K562 (cell line): ENCODE results near the gene TACC3. TPM values are rescaled to one million over a fixed set of nuclear protein-coding genes. Genes with fewer than 3 reads are reported as not detected.

Experiments
- ARID1B ChIP-seq: fragments of 450-650 bp; IDR thresholded peaks from 2 replicates; pipeline ENCODE4 v1.6.1; 2016; ENCODE audit warnings: antibody characterized with exemption, mild to moderate bottlenecking, inconsistent platforms
- BCL6 ChIP-seq: fragments of 250-450 bp; sonication (Bioruptor Pico); IDR thresholded peaks from 2 replicates; pipeline ENCODE4 v1.4.0; 2020
- DIDO1 ChIP-seq: fragments of 450-650 bp; IDR thresholded peaks from 2 replicates; pipeline ENCODE4 v1.6.1; 2016; ENCODE audit warnings: low read depth, missing biosample characterization, missing genetic modification characterization
- ELF2 ChIP-seq: fragments of 250-450 bp; sonication (Bioruptor Pico); IDR thresholded peaks from 2 replicates; pipeline ENCODE4 v1.5.0; 2021; ENCODE audit warnings: mild to moderate bottlenecking
- FOXK2 ChIP-seq, 2 experiments: fragments of 450-650 bp; IDR thresholded peaks in 1 of 2; conservative IDR thresholded peaks in 1 of 2; 2 replicates each; pipeline ENCODE4 v1.6.1; 2016; ENCODE audit warnings: low read depth in 2 of 2, mild to moderate bottlenecking in 1 of 2
- GABPA ChIP-seq: fragments of 200-800 bp; sonication (Bioruptor generic); conservative IDR thresholded peaks from 2 replicates; pipeline ENCODE4 v1.6.1; 2016; ENCODE audit warnings: low read depth, missing genetic modification characterization, missing compliant biosample characterization
- GTF2E2 ChIP-seq: fragments of 200-800 bp; sonication (Bioruptor generic); IDR thresholded peaks from 2 replicates; pipeline ENCODE4 v1.6.1; 2016; ENCODE audit warnings: missing genetic modification characterization, missing compliant biosample characterization
- HMGN3 ChIP-seq: IDR thresholded peaks from 2 replicates; pipeline ENCODE4 v1.6.1; 2011; ENCODE audit warnings: borderline replicate concordance, low read depth, mild to moderate bottlenecking, mixed read lengths, low read length; ENCODE audit not compliant: insufficient read length; ENCODE audit errors: extremely low read depth
- MECOM ChIP-seq: fragments of 250-450 bp; sonication (Bioruptor Pico); IDR thresholded peaks from 2 replicates; pipeline ENCODE4 v1.8.0; 2022; ENCODE audit warnings: inconsistent platforms
- NFE2 ChIP-seq: IDR thresholded peaks from 2 replicates; pipeline ENCODE4 v1.6.1; 2014; ENCODE audit warnings: antibody characterized with exemption, low read depth
- PHB2 ChIP-seq: fragments of 450-650 bp; IDR thresholded peaks from 2 replicates; pipeline ENCODE4 v1.6.1; 2017; ENCODE audit warnings: low read depth
- POLR3A ChIP-seq: IDR thresholded peaks from 2 replicates; pipeline ENCODE4 v1.6.1; 2011; ENCODE audit warnings: borderline replicate concordance, mild to moderate bottlenecking, moderate library complexity; ENCODE audit not compliant: insufficient read length, insufficient read depth; ENCODE audit errors: extremely low read depth
- PTTG1 ChIP-seq: fragments of 450-650 bp; IDR thresholded peaks from 2 replicates; pipeline ENCODE4 v1.6.1; 2016; ENCODE audit warnings: low read depth, mild to moderate bottlenecking, missing genetic modification characterization, missing compliant biosample characterization
- RBM34 ChIP-seq: fragments of 200-400 bp; formaldehyde crosslinking; IDR thresholded peaks from 2 replicates; pipeline ENCODE4 v1.6.1; 2018; ENCODE audit warnings: low read length, borderline replicate concordance; ENCODE audit not compliant: insufficient read depth
- RBM39 ChIP-seq: fragments of 200-400 bp; formaldehyde crosslinking; optimal IDR thresholded peaks from 2 replicates; pipeline ENCODE3; 2018; ENCODE audit warnings: low read depth, low read length
- RFX7 ChIP-seq: fragments of 250-450 bp; sonication (Bioruptor Pico); IDR thresholded peaks from 2 replicates; pipeline ENCODE4 v1.5.1; 2021; ENCODE audit warnings: mild to moderate bottlenecking
- SMAD3 ChIP-seq: fragments of 450-650 bp; formaldehyde crosslinking; conservative IDR thresholded peaks from 2 replicates; pipeline ENCODE4 v1.4.0; 2020; ENCODE audit warnings: mild to moderate bottlenecking
- SMARCA5 ChIP-seq: fragments of 450-650 bp; IDR thresholded peaks from 2 replicates; pipeline ENCODE4 v1.6.1; 2016
- SMARCB1 ChIP-seq: IDR thresholded peaks from 2 replicates; pipeline ENCODE4 v1.6.1; 2011; ENCODE audit warnings: improper control_type of control experiment, low read depth; ENCODE audit not compliant: insufficient read length
- SRF ChIP-seq, 2 experiments: fragments of 250-450, 450-650 bp in 1 of 2; sonication (Bioruptor Pico) in 1 of 2; sonication (generic) in 1 of 2; formaldehyde crosslinking; IDR thresholded peaks; 2 replicates each; pipeline versions ENCODE4 v1.5.0 to v1.5.1; 2020 to 2022; ENCODE audit warnings: mild to moderate bottlenecking in 1 of 2, missing genetic modification reagents in 1 of 2
- STAG1 ChIP-seq: sonication (generic); formaldehyde crosslinking; IDR thresholded peaks from 2 replicates; pipeline ENCODE4 v1.5.0; 2020; ENCODE audit warnings: missing genetic modification reagents, borderline replicate concordance
- TAF9B ChIP-seq: fragments of 450-650 bp; IDR thresholded peaks from 2 replicates; pipeline ENCODE4 v1.6.1; 2018; ENCODE audit warnings: mild to moderate bottlenecking; ENCODE audit not compliant: partially characterized antibody
- THRAP3 ChIP-seq: fragments of 450-650 bp; IDR thresholded peaks from 2 replicates; pipeline ENCODE4 v1.6.1; 2016; ENCODE audit warnings: mild to moderate bottlenecking, inconsistent platforms, borderline replicate concordance
- XRCC3 ChIP-seq: fragments of 450-650 bp; IDR thresholded peaks from 2 replicates; pipeline ENCODE4 v1.6.1; 2017; ENCODE audit warnings: mild to moderate bottlenecking, moderate library complexity
- XRCC4 ChIP-seq: IDR thresholded peaks from one replicate; pipeline ENCODE4 v1.6.1; 2011; ENCODE audit not compliant: insufficient read depth, insufficient read length; ENCODE audit errors: extremely low read depth
- ZNF134 ChIP-seq: fragments of 250-450 bp; sonication (Bioruptor Pico); conservative IDR thresholded peaks from 2 replicates; pipeline ENCODE4 v1.4.0; 2020
- ZNF24 ChIP-seq: fragments of 450-650 bp; IDR thresholded peaks from 2 replicates; pipeline ENCODE4 v1.6.1; 2016
- ZNF347 ChIP-seq: fragments of 450-650 bp; formaldehyde crosslinking; IDR thresholded peaks from 2 replicates; pipeline ENCODE4 v1.4.0; 2020; ENCODE audit warnings: low read depth, mild to moderate bottlenecking, moderate library complexity
- ZNF431 ChIP-seq: sonication (generic); formaldehyde crosslinking; IDR thresholded peaks from 2 replicates; pipeline ENCODE4 v1.8.0; 2022; ENCODE audit warnings: mild to moderate bottlenecking, missing genetic modification reagents
- polyA plus RNA-seq, 8 experiments: library from polyadenylated mRNA; depleted of rRNA in 4 of 8; stranded (reverse) in 5 of 8; unstranded in 3 of 8; fragments of >200 nt; fragmentation: Nextera tagmentation in 2 of 8; fragmentation: Illumina TruSeq in 1 of 8; extraction: Ambion mirVana in 2 of 8; extraction: Trizol in 1 of 8; gene quantifications; 2 replicates each; pipeline versions ENCODE4 v1.2.1 to v1.2.3, GENCODE V29; 2011 to 2014; ENCODE audit warnings: inconsistent platforms in 1 of 8, missing spikeins in 1 of 8
- total RNA-seq, 7 experiments: library from RNA; depleted of rRNA in 6 of 7; stranded (reverse); fragments of >200 nt in 6 of 7; fragmentation: Illumina TruSeq in 2 of 7; extraction: Trizol in 2 of 7; gene quantifications; 2 replicates each; pipeline versions ENCODE4 v1.2.1 to v1.2.3, GENCODE V29; 2011 to 2021; ENCODE audit warnings: low replicate concordance in 1 of 7
- TF ChIP-seq, protein P1 (sequence below): fragments of 250-450 bp; sonication (Bioruptor Pico); IDR thresholded peaks from 2 replicates; pipeline ENCODE4 v1.4.0; 2020; ENCODE audit warnings: mild to moderate bottlenecking, moderate library complexity

Gene TACC3
- total and polyA plus RNA-seq, 9 of the 15 experiments (the other 6 are each of a cell fraction or from before 2014, with no cell fraction given), result 1.9 to 122 (median 55.6) TPM

- TF ChIP-seq THRAP3 (no peak), ELF2 (CRISPR knock-in tag) (no peak), XRCC4 (no peak), POLR3A (no peak), SRF (CRISPR knock-in tag; IDR thresholded peaks at IDR 0.05) (no peak), RFX7 (CRISPR knock-in tag) (no peak), XRCC3 (no peak), ZNF347 (no peak), RBM34 (no peak), NFE2 (no peak), STAG1 (CRISPR knock-in tag) (no peak; the same call in 1 of the 2 replicates), RBM39 (no peak), SMARCB1 (no peak), ARID1B (no peak), GTF2E2 (no peak), ZNF24 (peak; percentile 37; the same call in 1 of the 2 replicates), MECOM (CRISPR knock-in tag) (no peak), SMAD3 (no peak), PTTG1 (tag) (no peak), ZNF134 (CRISPR knock-in tag) (no peak), PHB2 (no peak), HMGN3 (no peak), BCL6 (CRISPR knock-in tag) (no peak), TAF9B (no peak), GABPA (no peak), DIDO1 (no peak), ZNF431 (peak; percentile 85; the same call in 1 of the 2 replicates), FOXK2 (conservative IDR thresholded peaks at IDR 0.05 in 1 of 2, IDR thresholded peaks at IDR 0.05 in 1 of 2; ENCODE audit: low read depth in 2 of 2) (no peak), SMARCA5 (no peak)
- TF ChIP-seq, protein P1, sequence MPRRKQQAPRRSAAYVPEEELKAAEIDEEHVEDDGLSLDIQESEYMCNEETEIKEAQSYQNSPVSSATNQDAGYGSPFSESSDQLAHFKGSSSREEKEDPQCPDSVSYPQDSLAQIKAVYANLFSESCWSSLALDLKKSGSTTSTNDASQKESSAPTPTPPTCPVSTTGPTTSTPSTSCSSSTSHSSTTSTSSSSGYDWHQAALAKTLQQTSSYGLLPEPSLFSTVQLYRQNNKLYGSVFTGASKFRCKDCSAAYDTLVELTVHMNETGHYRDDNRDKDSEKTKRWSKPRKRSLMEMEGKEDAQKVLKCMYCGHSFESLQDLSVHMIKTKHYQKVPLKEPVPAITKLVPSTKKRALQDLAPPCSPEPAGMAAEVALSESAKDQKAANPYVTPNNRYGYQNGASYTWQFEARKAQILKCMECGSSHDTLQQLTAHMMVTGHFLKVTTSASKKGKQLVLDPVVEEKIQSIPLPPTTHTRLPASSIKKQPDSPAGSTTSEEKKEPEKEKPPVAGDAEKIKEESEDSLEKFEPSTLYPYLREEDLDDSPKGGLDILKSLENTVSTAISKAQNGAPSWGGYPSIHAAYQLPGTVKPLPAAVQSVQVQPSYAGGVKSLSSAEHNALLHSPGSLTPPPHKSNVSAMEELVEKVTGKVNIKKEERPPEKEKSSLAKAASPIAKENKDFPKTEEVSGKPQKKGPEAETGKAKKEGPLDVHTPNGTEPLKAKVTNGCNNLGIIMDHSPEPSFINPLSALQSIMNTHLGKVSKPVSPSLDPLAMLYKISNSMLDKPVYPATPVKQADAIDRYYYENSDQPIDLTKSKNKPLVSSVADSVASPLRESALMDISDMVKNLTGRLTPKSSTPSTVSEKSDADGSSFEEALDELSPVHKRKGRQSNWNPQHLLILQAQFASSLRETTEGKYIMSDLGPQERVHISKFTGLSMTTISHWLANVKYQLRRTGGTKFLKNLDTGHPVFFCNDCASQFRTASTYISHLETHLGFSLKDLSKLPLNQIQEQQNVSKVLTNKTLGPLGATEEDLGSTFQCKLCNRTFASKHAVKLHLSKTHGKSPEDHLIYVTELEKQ, result no peak
Measured at GRCh38 chr4:1683736-1684505, 37.4 kb upstream of the TACC3 start, which contains the start of gene FAM53A (continued).
